Coronary artery (tissue), 2 donors: ENCODE measurements around the gene SDR42E2.

Experiments used
- DNase-seq: peaks from one replicate; pipeline ENCODE4 v3.0.0-alpha.2; 2017; ENCODE audit warnings: low spot score
- H3K27ac ChIP-seq, 2 donors: fragments of 200-600 bp; sonication (generic); one replicate each; pipeline ENCODE4 v1.5.1; 2016 to 2019
- H3K4me3 ChIP-seq: fragments of 200-600 bp; sonication (generic); 2 replicates; pipeline ENCODE4 v1.5.1; 2016; ENCODE audit warnings: mild to moderate bottlenecking, moderate library complexity
- CTCF ChIP-seq: fragments of 200-600 bp; sonication (generic); IDR thresholded peaks from one replicate; pipeline ENCODE4 v1.5.1; 2019; ENCODE audit warnings: antibody characterized with exemption

Gene SDR42E2

DNA sequence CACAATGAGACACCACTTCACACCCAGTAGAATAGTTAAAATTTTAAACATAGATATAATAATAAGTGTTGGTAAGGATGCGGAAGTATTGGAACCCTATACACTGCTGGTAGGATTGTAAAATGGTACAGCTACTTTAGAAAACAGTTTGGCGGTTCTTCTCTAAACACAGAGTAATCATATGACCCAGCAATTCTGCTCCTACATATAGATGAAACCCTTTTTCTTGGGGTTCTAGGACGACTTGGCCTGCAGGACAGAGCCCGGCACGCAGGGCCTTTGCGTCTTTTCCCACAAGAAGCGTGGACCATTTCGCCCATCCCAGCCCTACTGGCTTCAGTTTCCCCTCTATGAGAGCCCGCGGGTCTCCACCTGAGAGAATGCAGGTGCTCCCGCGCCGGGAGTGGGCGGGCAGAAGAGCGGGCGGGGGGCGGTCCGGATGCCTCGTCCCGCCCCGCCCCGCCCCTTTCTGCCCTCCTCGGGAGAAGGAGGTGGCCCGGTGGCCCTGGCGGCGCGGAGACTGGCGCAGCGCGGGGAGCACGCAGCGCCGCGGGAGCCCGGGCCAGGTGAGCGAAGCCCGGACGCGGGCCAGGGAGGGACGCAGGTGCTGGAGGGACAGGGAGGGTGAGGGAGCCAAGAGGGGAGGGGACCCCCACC is at the start of gene SDR42E2:
TSS of gene SDR42E2 (plus strand) at position 508 of the 657 bp plus-strand sequence. CDS start 3,077 bp downstream, outside the sequence.
- H3K4me3 ChIP-seq = peak within 1 kb of the TSS; percentile 47
- no peak for TF ChIP-seq CTCF
- no peak within 1 kb of the TSS for H3K27ac ChIP-seq
- DNase-seq = no peak

DNA sequence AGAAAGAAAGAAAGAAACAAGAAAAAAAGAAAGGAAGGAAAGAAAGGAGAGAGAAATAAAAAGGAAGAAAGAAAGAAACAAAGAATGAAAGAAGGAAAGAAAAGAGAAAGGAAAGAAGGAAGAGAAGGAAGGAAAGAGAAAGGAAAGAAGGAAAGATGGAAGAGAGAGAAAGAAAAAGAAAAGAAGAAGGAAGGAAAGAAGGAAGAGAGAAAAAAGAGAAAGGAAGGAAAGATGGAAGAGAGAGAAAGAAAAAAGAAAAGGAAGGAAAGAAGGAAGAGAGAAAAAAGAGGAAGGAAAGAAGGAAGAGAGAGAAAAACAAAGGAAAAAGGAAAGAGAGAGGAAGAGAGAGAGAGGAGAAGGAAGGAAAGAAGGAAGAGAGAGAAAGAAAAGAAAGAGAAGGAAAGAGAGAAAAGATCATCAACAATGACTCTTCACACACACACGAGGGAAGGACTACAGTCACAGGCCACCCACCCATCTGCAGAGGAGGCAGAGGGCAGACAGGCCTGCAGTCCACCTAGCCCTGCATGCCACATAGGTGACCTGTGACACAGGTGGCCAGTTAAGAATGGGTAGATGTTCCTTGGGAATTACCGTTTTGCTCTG is 46.1 kb upstream of the SDR42E2 start:
- H3K4me3 ChIP-seq = no peak overlapping the region
- DNase-seq = no peak
- H3K27ac ChIP-seq = no peak overlapping the region
- TF ChIP-seq CTCF = no peak

DNA sequence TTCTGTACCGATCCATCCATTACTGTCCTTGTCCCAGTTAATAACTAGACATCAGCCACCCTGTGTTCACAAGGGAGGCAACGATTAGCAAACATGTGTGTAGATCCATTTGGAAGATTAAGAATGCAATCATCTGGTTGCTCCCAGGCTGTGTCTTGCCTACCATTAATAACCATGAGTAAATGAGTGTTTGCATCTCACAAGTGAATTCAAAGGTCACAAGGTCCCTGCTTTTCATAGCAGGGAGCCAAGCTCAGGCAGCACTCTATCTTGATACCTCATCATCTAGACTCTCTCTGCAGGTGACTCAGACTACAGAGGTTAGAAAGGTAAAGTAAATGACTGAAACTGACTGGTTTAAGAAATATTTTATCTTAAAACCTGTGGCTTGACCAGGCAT is 44.7 kb upstream of the SDR42E2 start:
- Histone ChIP-seq H3K4me3 (no peak overlapping the region), H3K27ac (no peak overlapping the region)
- TF ChIP-seq CTCF = no peak
- no peak for DNase-seq

DNA sequence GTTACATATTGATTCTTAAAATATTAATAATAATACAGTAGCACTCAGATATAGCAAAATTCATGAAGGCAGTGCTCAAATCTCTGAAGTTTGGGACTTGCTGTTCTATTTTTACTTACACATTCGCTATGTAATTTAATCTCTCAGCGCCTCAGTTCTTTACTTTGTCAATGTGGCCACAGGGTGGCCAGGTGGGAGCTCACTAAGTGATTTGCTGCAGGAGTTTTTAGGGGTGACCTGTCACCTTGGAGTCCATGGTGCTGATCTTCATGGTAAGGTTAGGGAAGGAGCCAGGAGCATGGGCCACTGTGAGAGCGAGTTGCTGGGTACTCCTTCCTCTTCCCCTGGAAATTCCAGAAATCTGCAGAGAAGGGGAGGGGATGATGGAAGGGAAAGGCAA is 41.9 kb upstream of the SDR42E2 start:
- no peak overlapping the region for H3K4me3 ChIP-seq
- no peak overlapping the region for H3K27ac ChIP-seq
- TF ChIP-seq CTCF = no peak
- DNase-seq = no peak

DNA sequence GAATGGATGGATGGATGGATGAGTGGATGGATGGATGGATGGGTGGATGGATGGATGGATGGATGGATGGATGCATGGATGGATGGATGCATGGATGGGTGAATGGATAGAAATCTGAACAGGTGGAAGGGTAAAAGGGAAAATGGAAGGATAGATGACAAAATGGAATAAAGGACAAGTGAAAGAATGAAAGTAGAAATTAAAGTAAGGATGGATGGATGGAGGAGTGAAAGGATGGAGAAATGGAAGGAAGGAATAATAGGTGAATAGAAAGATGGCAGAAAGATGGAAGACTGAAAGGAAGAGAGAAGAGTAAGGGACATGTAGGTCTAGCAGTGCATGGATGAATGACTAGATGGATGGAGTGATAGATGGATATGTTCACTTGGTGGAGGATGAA is 40.1 kb upstream of the SDR42E2 start:
- Histone ChIP-seq H3K27ac (no peak overlapping the region), H3K4me3 (no peak overlapping the region)
- no peak for TF ChIP-seq CTCF
- no peak for DNase-seq

GRCh38 chr16:22123146-22123545 is 39.2 kb upstream of the SDR42E2 start:
- Histone ChIP-seq H3K4me3 (no peak overlapping the region), H3K27ac (no peak overlapping the region)
- TF ChIP-seq CTCF = no peak
- DNase-seq = no peak

- DNase-seq = no peak
- Histone ChIP-seq H3K4me3 (no peak overlapping the region), H3K27ac (no peak overlapping the region)
- TF ChIP-seq CTCF = no peak
Measured at GRCh38 chr16:22123759-22124490, 38.4 kb upstream of the SDR42E2 start.
